ENCODE results near the gene PNMT.

GRCh38 chr17:39671651-39672521 lies 3.6 kb downstream of the PNMT start:
- TF ChIP-seq CTCF (conservative IDR thresholded peaks at IDR 0.05) (peak; percentile 63), EZH2 (IDR thresholded peaks at IDR 0.05; ENCODE audit: low read depth) (no peak)
